Measurements from ENCODE around the gene GPR107. TPM values are rescaled to one million over a fixed set of nuclear protein-coding genes. Genes with fewer than 3 reads are reported as not detected.

Gene GPR107
- total and polyA plus RNA-seq, 8 donors = 3.4 to 37.8 (median 13.2) TPM

- no peak for DNase-seq
- TF ChIP-seq POLR2AphosphoS5 (IDR thresholded peaks at IDR 0.05) (no peak), POLR2A (IDR thresholded peaks at IDR 0.05) (no peak), EP300 (IDR thresholded peaks at IDR 0.05) (no peak)
- TF ChIP-seq, protein P1, sequence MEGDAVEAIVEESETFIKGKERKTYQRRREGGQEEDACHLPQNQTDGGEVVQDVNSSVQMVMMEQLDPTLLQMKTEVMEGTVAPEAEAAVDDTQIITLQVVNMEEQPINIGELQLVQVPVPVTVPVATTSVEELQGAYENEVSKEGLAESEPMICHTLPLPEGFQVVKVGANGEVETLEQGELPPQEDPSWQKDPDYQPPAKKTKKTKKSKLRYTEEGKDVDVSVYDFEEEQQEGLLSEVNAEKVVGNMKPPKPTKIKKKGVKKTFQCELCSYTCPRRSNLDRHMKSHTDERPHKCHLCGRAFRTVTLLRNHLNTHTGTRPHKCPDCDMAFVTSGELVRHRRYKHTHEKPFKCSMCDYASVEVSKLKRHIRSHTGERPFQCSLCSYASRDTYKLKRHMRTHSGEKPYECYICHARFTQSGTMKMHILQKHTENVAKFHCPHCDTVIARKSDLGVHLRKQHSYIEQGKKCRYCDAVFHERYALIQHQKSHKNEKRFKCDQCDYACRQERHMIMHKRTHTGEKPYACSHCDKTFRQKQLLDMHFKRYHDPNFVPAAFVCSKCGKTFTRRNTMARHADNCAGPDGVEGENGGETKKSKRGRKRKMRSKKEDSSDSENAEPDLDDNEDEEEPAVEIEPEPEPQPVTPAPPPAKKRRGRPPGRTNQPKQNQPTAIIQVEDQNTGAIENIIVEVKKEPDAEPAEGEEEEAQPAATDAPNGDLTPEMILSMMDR (IDR thresholded peaks at IDR 0.05) = no peak
- intact Hi-C loops (cut with DNase I; ENCODE audit: low total_unique reads) = no loop called here
- Histone ChIP-seq H3K9me3 (no peaks in the 10 kb centered on the region), H3K27ac (no peak overlapping the region), H3K4me3 (no peak overlapping the region), H3K36me3 (peaks cover 16 to 78% (median 71%) of the 10 kb centered on the region in 4 donors), H3K4me1 (peaks cover 0 to 26% (median 8%) of the 10 kb centered on the region in 4 donors), H3K27me3 (no peaks in the 10 kb centered on the region)
- WGBS, 5 donors = 83 to 96% (median 92%) methylated on average over 9 of the region's 9 CpGs
Observed at GRCh38 chr9:130116346-130116745, 62.6 kb downstream of the GPR107 start.

DNA sequence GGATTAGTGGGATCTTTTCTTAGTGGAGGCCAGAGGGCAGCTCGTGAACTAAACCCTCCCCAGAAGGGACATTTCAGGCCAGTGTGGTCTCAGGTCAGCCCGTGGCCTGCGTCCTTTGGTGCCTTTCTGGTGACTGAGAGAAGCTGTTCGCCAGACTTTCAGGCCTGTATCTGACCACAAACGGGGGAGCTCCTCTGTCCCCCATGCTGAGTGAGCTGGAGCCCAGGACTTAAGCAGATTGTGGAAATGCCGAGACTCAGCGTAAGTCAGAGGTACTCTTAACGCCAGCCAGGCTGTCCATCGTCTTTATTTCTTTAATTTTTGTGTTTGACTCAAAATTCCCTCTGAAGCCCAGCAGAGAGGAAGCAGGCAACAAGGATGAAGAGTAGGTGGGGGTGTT, 63.7 kb downstream of the GPR107 start:
- Histone ChIP-seq H3K36me3 (peaks cover 13 to 78% (median 69%) of the 10 kb centered on the region in 4 donors), H3K4me3 (no peak overlapping the region), H3K4me1 (peaks cover 0 to 25% (median 7%) of the 10 kb centered on the region in 4 donors), H3K27me3 (no peaks in the 10 kb centered on the region), H3K9me3 (no peaks in the 10 kb centered on the region), H3K27ac (peak overlapping the region in 4 of 5 donors; percentile 37 to 72 (median 54))
- intact Hi-C loops (cut with DNase I; ENCODE audit: low total_unique reads) = no loop called here
- WGBS, 5 donors = 89 to 93% (median 91%) methylated on average over 9 of the region's 9 CpGs
- TF ChIP-seq EP300 (IDR thresholded peaks at IDR 0.05) (no peak), POLR2A (IDR thresholded peaks at IDR 0.05) (no peak), POLR2AphosphoS5 (IDR thresholded peaks at IDR 0.05) (no peak)
- TF ChIP-seq, protein P1 (IDR thresholded peaks at IDR 0.05) = no peak
- DNase-seq = no peak

DNA sequence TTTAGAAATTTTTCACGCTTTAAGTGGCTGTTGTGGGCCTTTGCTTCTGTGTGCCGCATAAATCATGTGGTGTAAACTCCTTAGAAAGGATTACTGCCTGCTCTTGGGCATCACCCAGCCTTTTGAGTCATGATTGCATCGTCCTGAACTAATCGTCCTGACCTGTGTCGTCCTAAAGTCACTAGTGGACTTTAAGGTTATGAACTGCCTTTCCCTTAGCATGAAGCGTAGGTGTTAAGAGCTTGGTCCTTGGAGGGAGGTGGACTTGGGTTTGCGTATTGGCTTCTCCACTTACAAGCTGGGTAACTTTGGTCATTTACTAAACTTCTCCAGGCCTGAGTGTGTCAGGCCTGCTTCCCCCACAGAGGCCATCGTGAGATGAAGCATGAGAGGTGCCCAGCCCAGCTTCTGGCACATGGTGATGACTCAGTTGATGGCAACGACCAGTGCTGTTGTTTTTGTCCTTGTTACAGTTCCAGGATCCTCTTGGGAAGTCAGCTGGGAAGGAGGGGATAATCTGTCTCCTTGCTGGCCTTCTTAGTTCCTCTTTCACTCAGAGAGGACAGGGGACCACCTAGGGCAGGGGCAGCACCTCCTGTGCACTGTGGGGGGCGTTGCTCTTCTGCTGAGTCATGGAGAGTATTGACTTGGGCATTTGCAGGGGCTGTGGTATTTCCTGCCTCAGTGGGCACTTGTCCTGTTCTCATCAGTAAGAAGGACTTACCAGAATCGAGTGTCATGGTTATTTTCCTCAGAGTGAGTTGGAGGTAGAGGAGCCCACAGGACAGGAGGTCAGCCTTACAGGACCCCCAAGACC, 64.3 kb downstream of the GPR107 start:
- H3K4me1 ChIP-seq = peaks cover 0 to 20% (median 5%) of the 10 kb centered on the region in 4 donors
- H3K27ac ChIP-seq = peak overlapping the region in 4 of 5 donors; percentile 37 to 72 (median 54)
- no peaks in the 10 kb centered on the region for H3K27me3 ChIP-seq
- no peak overlapping the region for H3K4me3 ChIP-seq
- H3K9me3 ChIP-seq = no peaks in the 10 kb centered on the region
- peaks cover 13 to 78% (median 71%) of the 10 kb centered on the region in 4 donors for H3K36me3 ChIP-seq
- TF ChIP-seq POLR2AphosphoS5 (IDR thresholded peaks at IDR 0.05) (peak in 2 of 3 donors; percentile 17 to 38), EP300 (IDR thresholded peaks at IDR 0.05) (no peak)
- TF ChIP-seq, protein P1 (IDR thresholded peaks at IDR 0.05) = no peak
- intact Hi-C loops (cut with DNase I; ENCODE audit: low total_unique reads) = no loop called here
- no peak for DNase-seq
- 61 to 76% (median 69%) methylated on average over 10 to 11 of the region's 11 CpGs for WGBS, 5 donors

DNA sequence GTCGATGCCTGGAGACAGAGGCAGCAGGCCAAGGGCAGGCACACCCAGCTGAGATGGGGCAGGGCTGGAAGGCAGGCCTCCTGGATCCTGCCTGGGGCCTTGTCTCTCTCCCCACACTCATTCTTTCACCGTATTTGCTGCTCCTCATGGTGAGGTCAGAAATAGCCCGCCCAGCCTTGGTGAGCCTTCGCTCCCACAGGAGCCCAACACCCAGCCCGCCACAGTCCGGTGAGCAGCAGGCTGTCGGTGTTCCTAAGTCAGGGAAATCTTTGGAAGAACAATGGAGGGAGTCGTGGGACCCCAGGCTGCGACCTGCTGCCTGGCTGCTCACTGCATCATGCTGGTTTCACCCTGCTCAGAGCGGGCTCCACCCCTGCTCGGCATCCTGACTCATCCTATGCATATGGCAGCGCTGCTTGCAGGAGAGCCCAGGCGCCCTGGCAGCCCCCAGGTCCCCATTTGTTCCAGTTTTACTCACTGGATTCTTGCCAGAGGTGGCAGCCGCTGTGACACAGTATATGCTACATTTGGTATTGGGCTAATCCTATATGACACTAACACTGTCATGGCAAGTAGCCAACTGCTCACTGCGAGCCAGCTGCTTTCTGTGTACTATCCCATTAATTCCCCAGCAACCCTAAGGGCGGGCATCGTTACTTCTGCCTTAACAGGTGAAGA, 65.3 kb downstream of the GPR107 start:
- Histone ChIP-seq H3K27me3 (no peaks in the 10 kb centered on the region), H3K9me3 (no peaks in the 10 kb centered on the region), H3K4me1 (peaks cover 0 to 20% (median 5%) of the 10 kb centered on the region in 4 donors), H3K27ac (peak overlapping the region in 3 of 5 donors; percentile 37 to 72 (median 61)), H3K4me3 (no peak overlapping the region), H3K36me3 (peaks cover 13 to 80% (median 77%) of the 10 kb centered on the region in 4 donors)
- peak in 1 of 2 donors; percentile 59 for DNase-seq
- WGBS, 5 donors = 79 to 85% (median 81%) methylated on average over 10 to 17 of the region's 17 CpGs
- intact Hi-C loops (cut with DNase I; ENCODE audit: low total_unique reads) = no loop called here
- TF ChIP-seq POLR2AphosphoS5 (IDR thresholded peaks at IDR 0.05) (no peak), EP300 (IDR thresholded peaks at IDR 0.05) (no peak), POLR2A (IDR thresholded peaks at IDR 0.05) (no peak)
- TF ChIP-seq, protein P1 (IDR thresholded peaks at IDR 0.05) = no peak

All from stomach (tissue), 9 donors.